Lower leg skin (tissue), 4 donors: ENCODE measurements around the gene HSPA6. TPM values are rescaled to one million over a fixed set of nuclear protein-coding genes. Genes with fewer than 3 reads are reported as not detected.
"Not testable (repeated sequence)": the region's sequence is repeated elsewhere in the genome, so short reads cannot be mapped to it uniquely, and the experiment has no call there.

ENCODE experiments used
- DNase-seq, 2 donors: peaks; one replicate each; pipeline ENCODE4 v3.0.0-alpha.2; 2019; ENCODE audit warnings: low spot score in 2 of 2
- H3K4me3 ChIP-seq: fragments of 200-600 bp; sonication (generic); 2 replicates; pipeline ENCODE4 v1.5.1; 2017; ENCODE audit warnings: mild to moderate bottlenecking, low read depth; ENCODE audit not compliant: poor library complexity, severe bottlenecking
- POLR2A ChIP-seq, 2 donors: fragments of 450-650 bp; IDR thresholded peaks; one replicate each; pipeline ENCODE4 v1.6.1; 2016 to 2017; ENCODE audit warnings: antibody characterized with exemption in 2 of 2, mild to moderate bottlenecking in 1 of 2, moderate library complexity in 1 of 2
- WGBS, 2 donors: methylation state at CpG; one replicate each; pipeline ENCODE4 v1.1.5; 2018; 5-methylcytosine and 5-hydroxymethylcytosine counted together
- intact Hi-C: fragments of 100-400 bp; cut with DNase I; formaldehyde crosslinking; loops from one replicate; pipeline ENCODE4 v1.15.0; 2023; ENCODE audit warnings: low total_unique reads
- total RNA-seq, 4 donors: library from RNA; depleted of rRNA; stranded (reverse); fragments of >200 nt; gene quantifications; one replicate each; pipeline ENCODE4 v1.1.0, GENCODE V29; 2016
- TF ChIP-seq, protein P1 (sequence below), 3 donors: fragments of 450-650 bp; IDR thresholded peaks; one replicate each; pipeline ENCODE4 v1.5.1; 2016; ENCODE audit warnings: antibody characterized with exemption in 3 of 3, mild to moderate bottlenecking in 3 of 3, moderate library complexity in 2 of 3

HSPA6 gene
- total RNA-seq, 4 donors from 2014 or later = 2.0 to 5.0 (median 4.5) TPM

DNA sequence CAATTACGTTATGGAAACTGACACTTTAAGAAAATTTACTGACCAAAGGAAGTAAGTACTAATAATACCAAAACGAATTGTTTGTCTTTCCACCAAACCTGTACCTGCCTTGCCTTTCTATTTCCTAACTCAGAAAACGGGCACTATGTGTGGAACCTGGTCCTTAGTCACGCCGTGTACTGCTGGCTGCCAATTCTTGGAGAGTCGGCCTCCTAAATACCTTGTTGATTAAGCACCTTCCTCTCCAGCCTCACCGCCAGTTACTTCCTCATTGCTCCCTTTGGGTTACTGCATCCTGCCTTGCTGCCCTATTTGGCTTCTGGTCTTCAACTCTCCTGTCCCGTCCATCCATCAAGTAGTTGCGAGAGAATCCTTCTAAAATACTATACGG lies 16.2 kb downstream of the HSPA6 start:
- DNase-seq, intact Hi-C loops, H3K4me3 ChIP-seq: not testable (repeated sequence)
- 62 to 67% methylated on average over 10 of the region's 10 CpGs for WGBS, 2 donors

DNA sequence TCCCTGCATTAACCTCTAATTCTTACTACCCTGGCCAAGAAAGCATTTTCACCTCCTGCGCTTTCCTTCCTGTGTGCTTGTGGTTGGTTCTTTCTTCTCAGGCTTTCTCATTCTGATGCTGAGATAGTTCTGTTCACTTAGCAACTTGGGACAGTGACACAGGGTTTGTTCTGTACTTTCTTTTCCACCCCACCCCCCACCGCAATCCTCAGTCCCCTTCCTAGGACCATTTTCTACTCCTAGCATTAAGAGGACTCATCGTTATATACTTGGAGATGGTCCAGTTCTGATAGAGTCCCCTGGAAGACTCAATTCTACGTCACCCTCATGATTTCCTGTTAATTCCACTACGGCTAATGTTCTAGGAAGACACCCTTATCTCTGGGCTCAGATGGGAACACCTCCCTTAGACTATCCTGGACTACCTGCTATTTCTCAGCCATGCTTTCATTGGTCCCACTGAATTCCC lies 17.8 kb downstream of the HSPA6 start:
- H3K4me3 ChIP-seq, DNase-seq, intact Hi-C loops: not testable (repeated sequence)
- 76 to 87% methylated on average over 5 of the region's 5 CpGs for WGBS, 2 donors

DNA sequence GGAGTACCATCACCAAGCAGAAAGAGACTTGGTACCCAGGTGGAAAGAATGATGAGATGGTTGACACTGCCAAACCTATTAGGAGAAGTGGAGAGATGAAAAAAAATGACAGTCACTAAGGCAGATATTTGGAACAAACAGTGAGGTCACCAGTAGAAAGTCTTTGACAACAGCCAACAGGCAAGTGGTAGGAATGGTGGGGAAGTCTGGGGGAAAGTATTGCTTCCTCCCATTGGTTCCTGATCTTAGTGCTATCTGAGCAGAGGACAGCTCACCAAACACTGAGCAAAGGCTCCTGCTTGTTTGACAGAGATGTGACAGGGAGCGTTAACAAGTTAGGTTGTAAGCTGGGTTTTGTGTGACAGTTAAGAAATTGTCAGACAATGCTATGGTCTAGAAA lies 18.8 kb downstream of the HSPA6 start:
- H3K4me3 ChIP-seq, DNase-seq, intact Hi-C loops: not testable (repeated sequence)
- 89 to 96% methylated on average over 1 of the region's 1 CpG for WGBS, 2 donors

DNA sequence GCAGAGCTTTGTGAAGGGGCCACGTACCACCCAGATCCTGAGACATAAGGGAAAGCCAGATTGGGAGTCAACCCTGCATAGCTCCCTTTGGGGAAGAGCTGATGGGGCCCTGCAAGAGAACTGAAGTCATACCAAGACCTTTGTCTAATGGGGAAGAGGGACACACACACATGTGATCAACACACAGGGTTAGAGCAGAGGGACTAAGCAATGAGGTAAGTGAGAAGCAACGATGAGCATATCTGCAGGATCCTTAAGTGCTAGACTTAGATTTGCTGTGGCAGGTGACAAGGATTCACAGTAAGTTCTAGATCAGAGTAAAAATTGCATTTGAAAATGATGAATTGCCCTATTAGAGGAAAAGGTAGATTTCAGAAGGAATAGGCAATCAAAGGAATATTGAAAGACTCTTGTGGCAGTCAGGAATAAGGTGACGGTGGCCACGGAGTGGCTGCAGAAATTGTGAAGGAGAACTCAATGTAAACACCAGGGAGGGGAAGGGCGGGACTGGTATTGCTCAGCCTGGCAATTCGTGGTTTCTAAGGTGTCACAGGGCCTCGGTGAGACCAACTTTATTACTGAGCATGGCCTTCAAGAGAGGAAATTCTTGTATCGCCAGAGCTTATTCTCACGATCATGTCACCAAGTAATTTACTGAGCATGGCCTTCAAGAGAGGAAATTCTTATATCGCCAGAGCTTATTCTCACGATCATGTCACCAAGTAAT lies 20.8 kb downstream of the HSPA6 start:
- DNase-seq, H3K4me3 ChIP-seq, intact Hi-C loops: not testable (repeated sequence)
- WGBS, 2 donors = 69 to 73% methylated on average over 10 to 11 of the region's 11 CpGs

DNA sequence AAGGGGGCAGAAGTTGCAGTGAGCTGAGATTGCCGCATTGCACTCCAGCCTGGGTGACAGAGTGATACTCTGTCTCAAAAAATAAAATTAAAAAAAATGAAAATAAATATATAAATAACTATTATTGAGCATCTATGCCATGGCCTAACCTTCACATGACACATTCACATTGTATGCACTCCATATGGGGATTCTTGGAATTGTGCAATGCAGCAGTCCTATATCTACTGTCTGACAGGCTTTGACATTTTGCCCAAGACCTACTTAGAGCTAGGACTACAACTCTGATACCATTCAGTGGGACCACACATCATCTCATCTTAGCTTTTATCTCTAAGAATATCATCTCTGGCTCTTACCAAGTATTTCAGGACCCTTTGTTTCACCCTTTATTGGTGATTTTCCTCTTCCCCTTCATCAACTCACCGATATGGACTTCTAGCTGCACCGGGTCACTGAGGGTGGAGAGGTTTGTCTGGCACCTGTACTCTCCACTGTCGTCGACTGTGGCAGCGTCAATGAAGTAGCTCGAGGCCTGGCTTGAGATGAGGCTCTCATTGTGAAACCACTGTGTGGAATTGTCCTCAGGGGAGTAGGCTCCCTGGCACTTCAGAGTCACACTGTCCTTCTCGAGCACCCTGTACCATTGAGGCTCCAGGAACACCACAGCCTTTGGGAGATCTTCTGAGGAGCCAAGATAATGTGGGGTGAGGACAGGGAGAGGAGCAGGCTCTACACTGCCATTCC lies 23.8 kb downstream of the HSPA6 start:
- H3K4me3 ChIP-seq, intact Hi-C loops, DNase-seq: not testable (repeated sequence)
- 92 to 98% methylated on average over 8 of the region's 8 CpGs for WGBS, 2 donors

DNA sequence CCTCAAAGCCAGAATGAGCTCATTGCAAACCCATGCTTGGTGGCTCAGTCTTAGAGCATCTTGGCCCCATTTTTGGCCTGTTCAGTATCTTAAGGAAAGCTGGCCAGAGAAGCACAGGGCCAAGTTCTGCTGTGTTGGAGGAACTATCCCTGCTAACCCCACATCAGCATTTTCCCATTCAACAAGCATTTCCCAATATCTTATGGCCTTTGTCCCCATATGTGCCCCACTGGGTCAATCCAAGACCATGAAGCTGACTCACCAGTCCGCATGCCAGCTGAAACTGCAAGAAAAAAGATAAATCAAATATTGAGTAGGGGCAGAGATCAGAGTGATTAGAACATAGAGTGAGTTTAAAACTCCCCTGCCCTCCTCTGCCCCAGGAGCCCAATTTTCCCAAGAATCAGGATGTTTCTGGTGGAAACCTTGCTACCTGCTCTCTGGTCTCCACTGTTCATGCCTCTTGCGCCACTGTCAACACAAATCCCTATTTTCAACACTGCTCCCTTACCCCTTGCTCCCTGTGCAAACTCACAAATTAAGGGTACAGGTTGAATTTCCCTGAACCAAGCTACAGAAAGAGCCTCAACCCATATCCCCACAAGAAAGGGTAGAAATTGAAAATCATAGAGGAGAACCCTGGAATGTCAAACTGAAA lies 24.5 kb downstream of the HSPA6 start:
- WGBS, 2 donors = 83 to 89% methylated on average over 1 of the region's 2 CpGs
- H3K4me3 ChIP-seq, intact Hi-C loops, DNase-seq: not testable (repeated sequence)

DNA sequence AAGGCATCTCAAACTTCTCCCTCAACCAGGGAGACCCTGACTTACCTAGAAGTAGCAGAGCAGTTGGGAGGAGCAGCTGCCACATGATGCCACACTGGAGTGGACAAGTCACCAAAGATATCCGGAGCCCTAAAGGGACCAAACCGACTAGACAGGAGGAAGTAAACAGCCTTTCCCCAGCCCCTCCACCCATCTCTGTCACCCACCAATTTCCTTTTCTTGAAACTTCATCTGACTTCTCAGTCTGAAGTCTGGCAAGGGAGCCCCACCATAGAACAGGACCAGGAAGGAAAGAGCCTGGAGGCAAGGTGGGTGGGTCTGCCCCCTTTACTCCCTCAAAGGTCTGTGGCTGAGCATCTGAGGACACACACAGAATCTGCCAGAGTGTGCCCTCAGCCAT lies 25.3 kb downstream of the HSPA6 start, which contains the start of gene FCGR3A:
Gene FCGR3A (minus strand): TSS at position 167 of the 400 bp plus-strand sequence. CDS start 82 bp downstream, at position 85.
- WGBS, 2 donors = 71 to 80% methylated on average over 2 of the region's 2 CpGs
- intact Hi-C loops = no loop called here
- no peak for TF ChIP-seq POLR2A (IDR thresholded peaks at IDR 0.05)
- TF ChIP-seq, protein P1, sequence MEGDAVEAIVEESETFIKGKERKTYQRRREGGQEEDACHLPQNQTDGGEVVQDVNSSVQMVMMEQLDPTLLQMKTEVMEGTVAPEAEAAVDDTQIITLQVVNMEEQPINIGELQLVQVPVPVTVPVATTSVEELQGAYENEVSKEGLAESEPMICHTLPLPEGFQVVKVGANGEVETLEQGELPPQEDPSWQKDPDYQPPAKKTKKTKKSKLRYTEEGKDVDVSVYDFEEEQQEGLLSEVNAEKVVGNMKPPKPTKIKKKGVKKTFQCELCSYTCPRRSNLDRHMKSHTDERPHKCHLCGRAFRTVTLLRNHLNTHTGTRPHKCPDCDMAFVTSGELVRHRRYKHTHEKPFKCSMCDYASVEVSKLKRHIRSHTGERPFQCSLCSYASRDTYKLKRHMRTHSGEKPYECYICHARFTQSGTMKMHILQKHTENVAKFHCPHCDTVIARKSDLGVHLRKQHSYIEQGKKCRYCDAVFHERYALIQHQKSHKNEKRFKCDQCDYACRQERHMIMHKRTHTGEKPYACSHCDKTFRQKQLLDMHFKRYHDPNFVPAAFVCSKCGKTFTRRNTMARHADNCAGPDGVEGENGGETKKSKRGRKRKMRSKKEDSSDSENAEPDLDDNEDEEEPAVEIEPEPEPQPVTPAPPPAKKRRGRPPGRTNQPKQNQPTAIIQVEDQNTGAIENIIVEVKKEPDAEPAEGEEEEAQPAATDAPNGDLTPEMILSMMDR (IDR thresholded peaks at IDR 0.05) = no peak
- no peak for DNase-seq
- H3K4me3 ChIP-seq = no peak within 1 kb of the TSS

DNA sequence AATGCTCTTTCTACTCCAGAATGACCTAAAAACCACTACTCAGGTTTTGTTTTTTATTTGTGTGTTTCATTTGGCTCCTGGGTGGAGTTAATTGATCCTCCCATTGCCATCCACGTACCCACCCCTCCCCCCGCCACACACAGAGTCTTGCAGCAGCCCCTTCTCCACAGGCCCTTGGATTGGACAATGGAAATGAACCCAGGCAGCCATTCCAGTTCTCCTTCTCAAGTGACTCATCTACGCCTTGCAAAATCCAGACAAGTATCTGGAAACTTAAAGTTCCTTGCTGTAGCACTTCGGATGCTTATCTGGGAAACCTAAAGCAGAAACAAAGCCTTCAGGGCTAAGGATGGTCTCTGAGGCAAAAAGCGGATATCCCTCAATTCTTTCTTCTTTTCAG lies 26.6 kb downstream of the HSPA6 start:
- intact Hi-C loops, H3K4me3 ChIP-seq, DNase-seq: not testable (repeated sequence)
- WGBS, 2 donors = 74 to 80% methylated on average over 5 of the region's 5 CpGs

DNA sequence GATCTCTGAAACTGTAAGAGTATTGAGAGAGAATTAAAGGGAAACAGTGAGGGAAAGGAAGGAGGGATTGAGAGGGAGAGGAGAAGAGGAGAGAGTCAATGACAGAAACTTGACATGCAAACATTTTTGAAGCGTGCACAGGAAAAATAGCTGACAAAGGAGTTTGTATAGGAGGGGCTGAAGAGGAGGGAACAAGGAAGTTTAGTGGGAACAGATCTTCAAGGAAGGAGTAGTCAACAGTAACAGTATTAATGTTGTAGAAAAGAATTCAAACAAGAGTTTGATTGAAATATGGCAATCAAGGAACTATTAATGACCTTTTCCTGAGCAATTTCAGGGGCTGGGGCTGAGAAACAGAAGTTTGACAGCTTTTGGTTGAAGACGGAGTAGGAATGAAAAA lies 29.3 kb downstream of the HSPA6 start:
- intact Hi-C loops, DNase-seq: not testable (repeated sequence)
- WGBS, 2 donors = 70 to 84% methylated on average over 2 of the region's 2 CpGs

DNA sequence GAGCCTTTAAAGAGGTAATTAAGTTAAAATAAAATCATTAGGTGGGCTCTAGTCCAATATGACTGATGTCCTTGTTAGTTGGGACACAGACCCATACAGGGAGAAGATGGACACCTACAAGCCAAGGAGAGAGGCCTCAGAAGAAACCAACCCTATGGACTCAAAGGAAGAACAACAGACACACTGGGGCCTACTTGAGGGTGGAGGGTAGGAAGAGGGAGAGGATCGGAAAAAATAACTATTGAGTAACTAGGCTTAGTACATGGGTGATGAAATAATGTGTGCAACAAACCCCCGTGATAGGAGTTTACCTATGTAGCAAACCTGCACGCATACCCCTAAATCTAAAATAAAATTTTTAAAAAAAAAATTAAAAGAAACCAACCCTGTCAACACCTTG lies 30.0 kb downstream of the HSPA6 start:
- DNase-seq, H3K4me3 ChIP-seq, intact Hi-C loops: not testable (repeated sequence)
- WGBS, 2 donors = 88 to 96% methylated on average over 3 of the region's 3 CpGs

More for the DNA sequence above, 29.3 kb downstream of the HSPA6 start:
- not testable (repeated sequence) for H3K4me3 ChIP-seq

DNA sequence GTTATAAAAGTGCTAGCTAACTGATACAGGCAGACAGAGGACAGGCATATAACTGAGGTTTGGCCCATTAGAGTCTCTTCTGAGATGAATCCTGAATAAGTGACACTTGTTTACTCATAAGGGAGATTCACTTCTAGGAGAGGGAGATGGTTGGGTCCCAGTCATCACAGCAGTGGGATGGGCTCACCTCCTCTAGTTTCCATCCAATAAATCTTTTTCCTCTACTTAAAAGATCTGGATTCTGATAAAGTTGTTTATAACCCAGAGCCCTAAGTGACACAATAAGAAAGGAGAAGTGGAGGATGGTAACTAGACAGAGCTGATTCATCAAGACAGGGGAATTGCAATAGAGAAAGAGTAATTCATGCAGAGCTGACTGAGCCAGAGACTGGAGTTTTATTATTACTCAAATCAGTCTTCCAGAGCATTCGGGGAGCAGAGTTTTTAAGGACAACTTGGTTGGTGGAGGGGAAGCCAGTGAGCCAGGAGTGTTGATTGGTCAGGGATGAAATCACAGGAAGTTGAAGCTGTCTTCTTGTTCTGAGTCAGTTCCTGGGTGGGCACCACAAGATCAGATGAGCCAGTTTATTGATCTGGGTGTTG lies 30.6 kb downstream of the HSPA6 start:
- intact Hi-C loops, H3K4me3 ChIP-seq, DNase-seq: not testable (repeated sequence)
- WGBS, 2 donors = 45 to 60% methylated on average over 1 of the region's 1 CpG

DNA sequence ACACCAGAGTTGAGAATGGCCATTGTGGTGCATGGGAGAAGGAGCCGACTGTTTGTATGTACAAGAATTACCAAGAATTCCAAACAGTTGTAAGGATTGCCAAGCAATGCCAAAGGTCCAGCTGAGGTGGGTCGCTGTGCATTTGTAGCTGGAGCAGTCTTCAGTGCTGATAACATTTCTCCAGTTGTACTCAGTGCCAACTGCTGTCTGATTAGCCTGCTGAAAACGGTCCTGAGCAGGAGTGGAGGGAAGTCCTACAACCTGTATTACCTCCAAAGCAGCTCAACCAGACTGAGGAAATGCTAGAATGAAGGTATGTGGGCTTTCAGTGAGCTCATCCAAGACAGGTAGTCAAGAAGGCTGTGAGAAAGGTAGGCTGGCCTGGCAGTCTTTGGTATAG lies 31.8 kb downstream of the HSPA6 start:
- H3K4me3 ChIP-seq, DNase-seq, intact Hi-C loops: not testable (repeated sequence)
- WGBS, 2 donors = 75 to 76% methylated on average over 3 of the region's 3 CpGs

DNA sequence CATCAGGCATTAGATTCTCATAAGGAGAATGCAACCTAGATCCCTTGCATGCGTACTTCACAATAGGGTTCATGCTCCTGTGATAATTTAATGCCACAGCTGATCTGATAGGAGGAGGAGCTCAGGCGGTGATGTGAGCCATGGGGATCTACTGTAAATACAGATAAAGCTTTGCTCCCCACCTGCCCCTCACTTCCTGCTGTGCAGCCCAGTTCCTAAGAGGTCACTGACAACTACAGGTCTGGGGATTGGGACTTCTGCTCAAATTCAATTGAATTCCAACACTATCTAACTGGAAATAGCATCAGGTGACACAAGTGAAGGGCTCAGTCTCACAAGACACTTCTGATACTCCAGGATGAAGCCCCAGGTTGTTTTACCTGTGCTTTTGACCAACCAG lies 32.6 kb downstream of the HSPA6 start:
- H3K4me3 ChIP-seq, DNase-seq, intact Hi-C loops: not testable (repeated sequence)
- 94% methylated on average over 2 of the region's 2 CpGs; no CpG with 5 or more reads in 1 of the 2 donors for WGBS, 2 donors
